GM13977 (cell line): Measurements from ENCODE around the gene CLCN3.
"Not testable (repeated sequence)": the region's sequence is repeated elsewhere in the genome, so short reads cannot be mapped to it uniquely, and the experiment has no call there.

Experiments
- DNase-seq: peaks from one replicate; pipeline ENCODE4 v3.0.0; 2012; ENCODE audit warnings: low spot score
- in situ Hi-C: fragments of 300-500 bp; cut with MboI; formaldehyde crosslinking; loops from one replicate; pipeline ENCODE4 v1.12.0; 2022; ENCODE audit warnings: low sequenced_read_pairs, low pct_unique_long_range_greater_than_20kb, mixed read lengths, inconsistent platforms; ENCODE audit not compliant: unreplicated experiment
- TF ChIP-seq, protein P1 (sequence below): IDR thresholded peaks from 2 replicates; pipeline ENCODE4 v1.5.1; 2012; ENCODE audit warnings: mild to moderate bottlenecking, control low read depth; ENCODE audit not compliant: insufficient read depth; ENCODE audit errors: extremely low read depth, missing control alignments

Gene CLCN3

GRCh38 chr4:169761846-169762245 is 141.5 kb downstream of the CLCN3 start:
- in situ Hi-C loops, result no loop called here
- no peak for DNase-seq
- TF ChIP-seq, protein P1, sequence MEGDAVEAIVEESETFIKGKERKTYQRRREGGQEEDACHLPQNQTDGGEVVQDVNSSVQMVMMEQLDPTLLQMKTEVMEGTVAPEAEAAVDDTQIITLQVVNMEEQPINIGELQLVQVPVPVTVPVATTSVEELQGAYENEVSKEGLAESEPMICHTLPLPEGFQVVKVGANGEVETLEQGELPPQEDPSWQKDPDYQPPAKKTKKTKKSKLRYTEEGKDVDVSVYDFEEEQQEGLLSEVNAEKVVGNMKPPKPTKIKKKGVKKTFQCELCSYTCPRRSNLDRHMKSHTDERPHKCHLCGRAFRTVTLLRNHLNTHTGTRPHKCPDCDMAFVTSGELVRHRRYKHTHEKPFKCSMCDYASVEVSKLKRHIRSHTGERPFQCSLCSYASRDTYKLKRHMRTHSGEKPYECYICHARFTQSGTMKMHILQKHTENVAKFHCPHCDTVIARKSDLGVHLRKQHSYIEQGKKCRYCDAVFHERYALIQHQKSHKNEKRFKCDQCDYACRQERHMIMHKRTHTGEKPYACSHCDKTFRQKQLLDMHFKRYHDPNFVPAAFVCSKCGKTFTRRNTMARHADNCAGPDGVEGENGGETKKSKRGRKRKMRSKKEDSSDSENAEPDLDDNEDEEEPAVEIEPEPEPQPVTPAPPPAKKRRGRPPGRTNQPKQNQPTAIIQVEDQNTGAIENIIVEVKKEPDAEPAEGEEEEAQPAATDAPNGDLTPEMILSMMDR, result no peak

GRCh38 chr4:169765835-169766234 is 145.5 kb downstream of the CLCN3 start:
- TF ChIP-seq, protein P1, result no peak
- no peak for DNase-seq
- in situ Hi-C loops, result no loop called here

DNA sequence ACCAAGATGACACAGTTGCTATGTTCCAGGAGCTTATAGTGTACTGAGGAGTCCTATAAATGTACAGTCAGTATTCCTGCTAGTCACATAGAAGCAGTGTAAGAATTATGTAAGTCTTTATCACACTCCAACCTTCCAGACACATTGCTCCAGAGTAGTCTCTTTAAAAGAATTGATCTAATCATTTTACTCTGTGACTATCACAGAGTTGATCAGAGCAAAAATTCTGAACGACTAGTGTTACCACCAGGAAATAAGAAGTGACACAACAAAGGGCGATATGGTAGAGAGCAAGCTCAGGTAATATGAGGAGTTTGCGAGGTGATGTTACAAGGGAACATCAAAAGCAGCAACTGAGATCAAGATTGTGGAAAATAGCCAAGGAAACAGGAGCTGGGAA is 146.4 kb downstream of the CLCN3 start:
- no peak for DNase-seq

GRCh38 chr4:169768385-169768784 is 148.0 kb downstream of the CLCN3 start:
- in situ Hi-C loops, result no loop called here
- no peak for DNase-seq
- TF ChIP-seq, protein P1, result no peak

More for the DNA sequence above, 146.4 kb downstream of the CLCN3 start:
- in situ Hi-C loops, result no loop called here
- TF ChIP-seq, protein P1, result no peak

GRCh38 chr4:169770416-169770815 is 150.0 kb downstream of the CLCN3 start:
- in situ Hi-C loops, result no loop called here
- TF ChIP-seq, protein P1, result no peak
- no peak for DNase-seq

GRCh38 chr4:169771556-169772080 is 151.2 kb downstream of the CLCN3 start:
- DNase-seq, in situ Hi-C loops: not testable (repeated sequence)
